Measurements from ENCODE around the gene CHD3.
"Not testable (repeated sequence)": the region's sequence is repeated elsewhere in the genome, so short reads cannot be mapped to it uniquely, and the experiment has no call there.

CHD3 gene

GRCh38 chr17:7940034-7940433 lies 51.4 kb downstream of the CHD3 start:
- no peak for DNase-seq

GRCh38 chr17:7940743-7941142 lies 52.2 kb downstream of the CHD3 start:
- DNase-seq = no peak

- no peak for DNase-seq
These were observed 54.7 kb downstream of the CHD3 start for GRCh38 chr17:7943291-7943690.

GRCh38 chr17:7944326-7944725 lies 55.7 kb downstream of the CHD3 start:
- no peak for DNase-seq

GRCh38 chr17:7945651-7946050 lies 57.1 kb downstream of the CHD3 start:
- no peak for DNase-seq

- no peak for DNase-seq
These were observed 57.9 kb downstream of the CHD3 start for GRCh38 chr17:7946441-7946840.

GRCh38 chr17:7947651-7948050 lies 59.1 kb downstream of the CHD3 start:
- no peak for DNase-seq

GRCh38 chr17:7950578-7950977 lies 62.0 kb downstream of the CHD3 start:
- no peak for DNase-seq

GRCh38 chr17:7951143-7951792 lies 62.7 kb downstream of the CHD3 start:
- DNase-seq = peak; percentile 86

GRCh38 chr17:7953266-7953665 lies 64.7 kb downstream of the CHD3 start:
- DNase-seq = not testable (repeated sequence)

GRCh38 chr17:7955414-7956227 lies 67.0 kb downstream of the CHD3 start:
- DNase-seq = no peak

GRCh38 chr17:7956228-7956965 lies 67.8 kb downstream of the CHD3 start:
- DNase-seq = no peak

- DNase-seq = no peak
These were observed 71.1 kb downstream of the CHD3 start for GRCh38 chr17:7959503-7960253.

- no peak for DNase-seq
These were observed 72.8 kb downstream of the CHD3 start for GRCh38 chr17:7961421-7961820.
